CD4-positive, alpha-beta T cell (primary cell): ENCODE measurements around the gene ROR1. TPM values are rescaled to one million over a fixed set of nuclear protein-coding genes. Genes with fewer than 3 reads are reported as not detected.
"Not testable (repeated sequence)": the region's sequence is repeated elsewhere in the genome, so short reads cannot be mapped to it uniquely, and the experiment has no call there.

Experiments
- ATAC-seq: fragments of 200-7000 bp; cut with Tn5 transposase; one replicate; pipeline ENCODE4 v1.10.0; 2022; ENCODE audit warnings: mild to moderate bottlenecking; ENCODE audit not compliant: poor library complexity
- CTCF ChIA-PET: fragments of 350-600 bp; sonication (Branson Sonifier 250); formaldehyde crosslinking; loops from one replicate; lab custom pipeline; 2021; ENCODE audit warnings: antibody characterized with exemption, inconsistent platforms; lab: Charles Lee
- POLR2A ChIA-PET: fragments of 350-600 bp; sonication (Branson Sonifier 250); formaldehyde crosslinking; loops from one replicate; lab custom pipeline; 2021; ENCODE audit warnings: antibody characterized with exemption, inconsistent platforms; lab: Charles Lee
- DNase-seq, 14 experiments: peaks; one replicate each; pipeline ENCODE4 v3.0.0-alpha.2; 2013 to 2020; ENCODE audit warnings: mixed read lengths in 2 of 14
- H3K27ac ChIP-seq, 2 donors: one replicate each; pipeline versions ENCODE4 v1.5.1 to v1.7.0; 2013; ENCODE audit warnings: low read length in 2 of 2, low read depth in 1 of 2, mild to moderate bottlenecking in 1 of 2
- H3K27me3 ChIP-seq, 2 experiments: 1 replicate in 1 of 2; 2 replicates in 1 of 2; pipeline versions ENCODE4 v1.6.1 to v1.7.0; 2013; ENCODE audit warnings: low read length in 2 of 2, control low read depth in 1 of 2, mild to moderate bottlenecking in 1 of 2, moderate library complexity in 1 of 2; ENCODE audit not compliant: insufficient read depth in 2 of 2, control insufficient read depth in 1 of 2
- H3K36me3 ChIP-seq: one replicate; pipeline ENCODE4 v1.6.1; 2013; ENCODE audit warnings: low read length, control low read depth; ENCODE audit not compliant: insufficient read depth
- H3K4me1 ChIP-seq: one replicate; pipeline ENCODE4 v1.6.1; 2013; ENCODE audit warnings: low read length, control low read depth; ENCODE audit not compliant: insufficient read depth
- H3K4me3 ChIP-seq: one replicate; pipeline ENCODE4 v1.5.1; 2013; ENCODE audit warnings: mild to moderate bottlenecking, low read length, moderate library complexity
- H3K9me3 ChIP-seq, 2 experiments: 1 replicate in 1 of 2; 2 replicates in 1 of 2; pipeline versions ENCODE4 v1.6.1 to v1.7.0; 2013; ENCODE audit warnings: low read length in 2 of 2, mild to moderate bottlenecking in 2 of 2, control low read depth in 1 of 2, moderate library complexity in 1 of 2; ENCODE audit not compliant: control insufficient read depth in 1 of 2, insufficient read depth in 1 of 2
- H3K27ac Mint-ChIP-seq: one replicate; pipeline ENCODE4 v1.8.0; 2020; ENCODE audit warnings: mixed read lengths
- H3K27me3 Mint-ChIP-seq: one replicate; pipeline ENCODE4 v1.8.0; 2021; ENCODE audit warnings: mixed read lengths
- H3K36me3 Mint-ChIP-seq: one replicate; pipeline ENCODE4 v1.8.0; 2021; ENCODE audit warnings: low read depth, mixed read lengths
- H3K4me1 Mint-ChIP-seq: one replicate; pipeline ENCODE4 v1.8.0; 2021; ENCODE audit warnings: low read depth, mixed read lengths
- H3K4me3 Mint-ChIP-seq: one replicate; pipeline ENCODE4 v1.8.0; 2020; ENCODE audit warnings: mild to moderate bottlenecking, mixed read lengths
- H3K9me3 Mint-ChIP-seq: one replicate; pipeline ENCODE4 v1.8.0; 2020; ENCODE audit warnings: mixed read lengths
- intact Hi-C, 2 experiments: fragments of 100-400 bp; cut with DNase I in 1 of 2; cut with micrococcal nuclease in 1 of 2; formaldehyde crosslinking; loops; one replicate each; pipeline versions ENCODE4 v1.15.1 to v1.9.0; 2023 to 2025; cut with DNase I, micrococcal nuclease
- total RNA-seq, 174 experiments: library from RNA in 2 of 174; stranded (reverse) in 2 of 174; gene quantifications; one replicate each; pipeline ENCODE4 v1.2.3 and lab custom pipeline; 2021 to 2026
- TF ChIP-seq, protein P1 (sequence below): fragments of 200-600 bp; IDR thresholded peaks from one replicate; pipeline ENCODE4 v1.8.0; 2022; ENCODE audit warnings: antibody characterized with exemption, mild to moderate bottlenecking

The ROR1 gene
- total RNA-seq, 2 experiments from 2014 or later = not detected

DNA sequence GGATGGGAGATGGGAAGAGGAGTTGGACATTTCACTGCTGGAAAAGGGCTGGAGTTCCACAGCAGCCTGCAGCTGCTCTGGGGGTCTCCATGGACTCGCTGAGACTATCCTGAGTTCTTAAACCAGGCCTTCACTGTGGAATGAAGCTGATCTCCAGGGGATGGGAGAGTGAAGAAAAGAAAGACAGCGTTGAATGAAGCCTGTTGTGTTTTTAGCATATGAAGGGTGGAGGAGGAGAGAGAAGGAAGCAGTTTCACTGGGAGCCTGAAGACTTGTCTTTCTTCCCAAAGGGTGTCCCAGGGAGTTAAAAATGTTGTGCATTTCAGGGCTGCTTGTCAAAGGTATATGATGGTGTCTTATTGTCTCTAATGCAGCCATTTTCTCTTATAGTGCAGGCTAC lies 9.2 kb downstream of the ROR1 start:
- no peak overlapping the region for H3K4me3 Mint-ChIP-seq
- POLR2A ChIA-PET = no interaction called here

DNA sequence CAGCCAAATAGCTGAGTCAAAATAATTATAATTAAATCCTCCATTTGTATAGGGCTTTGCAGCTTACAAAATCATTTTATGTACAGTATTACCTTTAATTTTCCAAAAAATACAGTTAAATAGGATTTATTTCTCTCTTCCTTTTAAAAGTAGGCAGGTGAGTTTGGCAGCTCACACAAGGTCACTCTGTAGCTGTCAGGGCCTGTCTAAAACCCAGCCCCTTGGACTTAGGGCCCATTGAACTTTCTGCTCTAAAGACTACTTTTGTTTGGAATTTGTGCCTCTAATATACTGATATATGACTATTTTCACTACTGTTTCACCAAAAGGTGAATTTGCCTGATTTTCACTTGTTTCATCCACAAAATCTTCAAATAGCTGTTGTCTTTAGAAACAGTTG lies 10.3 kb downstream of the ROR1 start:
- ChIA-PET POLR2A (no interaction called here), CTCF (no interaction called here)
- H3K27me3 Mint-ChIP-seq = peaks cover 8% of the 10 kb centered on the region
- no peaks in the 10 kb centered on the region for H3K9me3 Mint-ChIP-seq
- H3K4me1 ChIP-seq = no peaks in the 10 kb centered on the region
- no peak overlapping the region for H3K4me3 ChIP-seq
- no peaks in the 10 kb centered on the region for H3K36me3 ChIP-seq
- no peak overlapping the region for H3K27ac ChIP-seq
- no peak overlapping the region for H3K4me3 Mint-ChIP-seq
- no peak for DNase-seq
- peaks cover 0 to 7% of the 10 kb centered on the region in 2 experiments for H3K27me3 ChIP-seq
- intact Hi-C loops = no loop called here
- H3K27ac Mint-ChIP-seq = no peak overlapping the region
- TF ChIP-seq, protein P1, sequence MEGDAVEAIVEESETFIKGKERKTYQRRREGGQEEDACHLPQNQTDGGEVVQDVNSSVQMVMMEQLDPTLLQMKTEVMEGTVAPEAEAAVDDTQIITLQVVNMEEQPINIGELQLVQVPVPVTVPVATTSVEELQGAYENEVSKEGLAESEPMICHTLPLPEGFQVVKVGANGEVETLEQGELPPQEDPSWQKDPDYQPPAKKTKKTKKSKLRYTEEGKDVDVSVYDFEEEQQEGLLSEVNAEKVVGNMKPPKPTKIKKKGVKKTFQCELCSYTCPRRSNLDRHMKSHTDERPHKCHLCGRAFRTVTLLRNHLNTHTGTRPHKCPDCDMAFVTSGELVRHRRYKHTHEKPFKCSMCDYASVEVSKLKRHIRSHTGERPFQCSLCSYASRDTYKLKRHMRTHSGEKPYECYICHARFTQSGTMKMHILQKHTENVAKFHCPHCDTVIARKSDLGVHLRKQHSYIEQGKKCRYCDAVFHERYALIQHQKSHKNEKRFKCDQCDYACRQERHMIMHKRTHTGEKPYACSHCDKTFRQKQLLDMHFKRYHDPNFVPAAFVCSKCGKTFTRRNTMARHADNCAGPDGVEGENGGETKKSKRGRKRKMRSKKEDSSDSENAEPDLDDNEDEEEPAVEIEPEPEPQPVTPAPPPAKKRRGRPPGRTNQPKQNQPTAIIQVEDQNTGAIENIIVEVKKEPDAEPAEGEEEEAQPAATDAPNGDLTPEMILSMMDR = no peak
- ATAC-seq = no peak
- H3K4me1 Mint-ChIP-seq = no peaks in the 10 kb centered on the region
- H3K9me3 ChIP-seq = no peaks in the 10 kb centered on the region
- H3K36me3 Mint-ChIP-seq = no peaks in the 10 kb centered on the region

More for the DNA sequence above, 9.2 kb downstream of the ROR1 start:
- TF ChIP-seq, protein P1 = no peak
- no peak overlapping the region for H3K27ac ChIP-seq
- H3K36me3 ChIP-seq = no peaks in the 10 kb centered on the region
- Mint-ChIP-seq H3K4me1 (no peaks in the 10 kb centered on the region), H3K9me3 (no peaks in the 10 kb centered on the region), H3K36me3 (no peaks in the 10 kb centered on the region), H3K27me3 (peaks cover 10% of the 10 kb centered on the region), H3K27ac (no peak overlapping the region)
- no peaks in the 10 kb centered on the region for H3K4me1 ChIP-seq
- H3K4me3 ChIP-seq = no peak overlapping the region
- intact Hi-C loops = no loop called here
- no peak for ATAC-seq
- CTCF ChIA-PET = no interaction called here
- no peak for DNase-seq
- no peaks in the 10 kb centered on the region for H3K9me3 ChIP-seq
- H3K27me3 ChIP-seq = peaks cover 0 to 7% of the 10 kb centered on the region in 2 experiments

- CTCF ChIA-PET = no interaction called here
- no peaks in the 10 kb centered on the region for H3K4me1 ChIP-seq
- Mint-ChIP-seq H3K27me3 (peaks cover 2% of the 10 kb centered on the region), H3K4me1 (no peaks in the 10 kb centered on the region), H3K27ac (no peak overlapping the region), H3K9me3 (no peaks in the 10 kb centered on the region), H3K36me3 (no peaks in the 10 kb centered on the region), H3K4me3 (no peak overlapping the region)
- H3K9me3 ChIP-seq = no peaks in the 10 kb centered on the region
- no peak for ATAC-seq
- no peak overlapping the region for H3K4me3 ChIP-seq
- no peaks in the 10 kb centered on the region for H3K36me3 ChIP-seq
- TF ChIP-seq, protein P1 = no peak
- intact Hi-C loops = no loop called here
- peaks cover 0 to 7% of the 10 kb centered on the region in 2 experiments for H3K27me3 ChIP-seq
- DNase-seq = no peak
- POLR2A ChIA-PET = no interaction called here
- H3K27ac ChIP-seq = no peak overlapping the region
These were observed 10.9 kb downstream of the ROR1 start for GRCh38 chr1:63784489-63785390.

DNA sequence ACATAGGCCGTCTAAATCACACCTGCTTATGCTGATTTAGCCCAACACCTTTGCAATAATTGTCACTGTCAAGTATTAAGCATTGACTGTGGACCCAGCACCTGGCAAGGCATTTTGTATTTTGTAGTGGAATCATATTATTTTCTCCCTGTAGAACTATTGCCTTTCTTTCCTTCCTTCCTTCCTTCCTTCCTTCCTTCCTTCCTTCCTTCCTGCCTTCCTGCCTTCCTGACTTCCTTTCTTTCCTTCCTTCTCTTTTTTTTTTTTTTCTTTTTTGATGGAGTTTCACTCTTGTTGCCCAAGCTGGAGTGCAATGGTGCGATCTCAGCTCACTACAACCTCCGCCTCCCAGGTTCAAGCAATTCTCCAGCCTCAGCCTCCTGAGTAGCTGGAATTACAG lies 13.5 kb downstream of the ROR1 start:
- H3K27me3 Mint-ChIP-seq, DNase-seq, H3K27ac ChIP-seq, ATAC-seq, CTCF ChIA-PET, H3K4me1 Mint-ChIP-seq, H3K27ac Mint-ChIP-seq, POLR2A ChIA-PET, H3K9me3 ChIP-seq, H3K4me3 Mint-ChIP-seq, H3K9me3 Mint-ChIP-seq, H3K4me3 ChIP-seq, intact Hi-C loops, H3K27me3 ChIP-seq, H3K36me3 ChIP-seq, H3K36me3 Mint-ChIP-seq, H3K4me1 ChIP-seq: not testable (repeated sequence)
